Tibial nerve (tissue), 4 donors: ENCODE measurements around the gene FSTL4. TPM values are rescaled to one million over a fixed set of nuclear protein-coding genes. Genes with fewer than 3 reads are reported as not detected.

Source experiments
- DNase-seq, 2 donors: peaks; one replicate each; pipeline ENCODE4 v3.0.0-alpha.2; 2019; ENCODE audit warnings: low spot score in 2 of 2
- H3K27ac ChIP-seq, 4 donors: fragments of 200-600 bp; sonication (generic) in 3 of 4; one replicate each; pipeline ENCODE4 v1.5.1; 2017 to 2019; ENCODE audit warnings: mild to moderate bottlenecking in 1 of 4
- H3K27me3 ChIP-seq, 2 donors: fragments of 200-600 bp; sonication (generic) in 1 of 2; one replicate each; pipeline versions ENCODE4 v1.5.1 to v1.6.0; 2017 to 2019
- H3K36me3 ChIP-seq, 3 donors: fragments of 200-600 bp; sonication (generic); one replicate each; pipeline ENCODE4 v1.5.1; 2018 to 2019
- H3K4me1 ChIP-seq, 4 donors: fragments of 200-600 bp; sonication (generic) in 3 of 4; one replicate each; pipeline ENCODE4 v1.5.1; 2017 to 2019
- H3K4me3 ChIP-seq, 4 donors: fragments of 200-600 bp; sonication (generic) in 3 of 4; one replicate each; pipeline ENCODE4 v1.5.1; 2017 to 2019; ENCODE audit warnings: mild to moderate bottlenecking in 1 of 4, moderate library complexity in 1 of 4
- H3K9me3 ChIP-seq, 4 donors: fragments of 200-600 bp; sonication (generic) in 3 of 4; one replicate each; pipeline ENCODE4 v1.5.1; 2017 to 2019
- EP300 ChIP-seq, 2 donors: sonication (generic); formaldehyde crosslinking; IDR thresholded peaks; one replicate each; pipeline ENCODE4 v1.6.1; 2017; ENCODE audit warnings: antibody characterized with exemption in 2 of 2, mild to moderate bottlenecking in 1 of 2
- POLR2A ChIP-seq, 2 donors: fragments of 450-650 bp; IDR thresholded peaks; one replicate each; pipeline ENCODE4 v1.6.1; 2017; ENCODE audit warnings: antibody characterized with exemption in 2 of 2, mild to moderate bottlenecking in 2 of 2, moderate library complexity in 2 of 2
- WGBS, 2 donors: methylation state at CpG; one replicate each; pipeline ENCODE4 v1.1.5; 2018; 5-methylcytosine and 5-hydroxymethylcytosine counted together
- total RNA-seq, 4 donors: library from RNA; depleted of rRNA; stranded (reverse); fragments of >200 nt; gene quantifications; one replicate each; pipeline ENCODE4 v1.1.0, GENCODE V29; 2016
- TF ChIP-seq, protein P1 (sequence below), 5 experiments: fragments of 200-600 bp in 3 of 5; fragments of 450-650 bp in 2 of 5; sonication (generic) in 3 of 5; IDR thresholded peaks; one replicate each; pipeline ENCODE4 v1.5.1; 2016 to 2019; ENCODE audit warnings: antibody characterized with exemption in 5 of 5, mild to moderate bottlenecking in 3 of 5, moderate library complexity in 2 of 5

The FSTL4 gene
- total RNA-seq, 4 donors from 2014 or later = 0.22 TPM; not detected in 3

DNA sequence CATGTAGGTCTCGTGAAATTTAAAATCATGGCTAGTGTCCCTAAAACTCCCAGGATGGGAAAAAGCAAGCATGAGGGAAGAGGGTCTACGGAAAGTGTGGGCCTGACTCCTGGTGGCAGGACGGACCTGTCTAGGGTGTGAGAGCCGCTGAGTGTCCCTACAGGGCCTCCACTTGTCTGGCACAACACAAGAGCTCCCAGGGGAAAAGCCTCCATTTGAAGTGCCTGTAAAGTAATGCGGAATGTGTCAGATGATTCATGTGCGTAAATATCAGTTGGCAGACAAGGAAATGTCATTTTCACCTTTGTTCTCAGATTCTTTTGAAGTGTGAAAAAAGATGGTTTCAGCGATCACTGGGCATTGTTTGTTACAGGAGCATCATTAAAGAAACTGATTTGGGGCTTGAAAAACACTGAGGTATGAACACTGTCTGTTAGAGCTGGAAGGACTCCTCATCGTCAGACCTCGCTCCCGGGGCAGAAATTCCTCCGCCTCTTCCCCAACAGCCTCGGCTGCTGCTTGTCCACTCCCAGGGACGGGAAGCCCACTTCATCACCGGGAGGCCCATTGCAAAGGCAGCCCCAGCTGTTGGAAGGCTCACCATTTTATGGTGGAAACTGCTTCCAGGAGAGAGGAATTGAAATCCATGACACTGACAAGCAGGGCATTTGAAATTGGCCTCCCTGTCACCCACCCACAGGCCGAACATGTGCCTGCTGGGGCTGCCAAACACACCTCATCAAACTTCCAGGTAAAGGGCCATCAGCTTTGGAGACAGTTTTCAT is 240.8 kb downstream of the FSTL4 start:
- H3K36me3 ChIP-seq = no peaks in the 10 kb centered on the region
- no peak for DNase-seq
- H3K27ac ChIP-seq = no peak overlapping the region
- peaks cover 0 to 6% (median 0%) of the 10 kb centered on the region in 4 donors for H3K9me3 ChIP-seq
- TF ChIP-seq, protein P1, sequence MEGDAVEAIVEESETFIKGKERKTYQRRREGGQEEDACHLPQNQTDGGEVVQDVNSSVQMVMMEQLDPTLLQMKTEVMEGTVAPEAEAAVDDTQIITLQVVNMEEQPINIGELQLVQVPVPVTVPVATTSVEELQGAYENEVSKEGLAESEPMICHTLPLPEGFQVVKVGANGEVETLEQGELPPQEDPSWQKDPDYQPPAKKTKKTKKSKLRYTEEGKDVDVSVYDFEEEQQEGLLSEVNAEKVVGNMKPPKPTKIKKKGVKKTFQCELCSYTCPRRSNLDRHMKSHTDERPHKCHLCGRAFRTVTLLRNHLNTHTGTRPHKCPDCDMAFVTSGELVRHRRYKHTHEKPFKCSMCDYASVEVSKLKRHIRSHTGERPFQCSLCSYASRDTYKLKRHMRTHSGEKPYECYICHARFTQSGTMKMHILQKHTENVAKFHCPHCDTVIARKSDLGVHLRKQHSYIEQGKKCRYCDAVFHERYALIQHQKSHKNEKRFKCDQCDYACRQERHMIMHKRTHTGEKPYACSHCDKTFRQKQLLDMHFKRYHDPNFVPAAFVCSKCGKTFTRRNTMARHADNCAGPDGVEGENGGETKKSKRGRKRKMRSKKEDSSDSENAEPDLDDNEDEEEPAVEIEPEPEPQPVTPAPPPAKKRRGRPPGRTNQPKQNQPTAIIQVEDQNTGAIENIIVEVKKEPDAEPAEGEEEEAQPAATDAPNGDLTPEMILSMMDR (IDR thresholded peaks at IDR 0.05) = no peak
- TF ChIP-seq EP300 (IDR thresholded peaks at IDR 0.05) (no peak), POLR2A (IDR thresholded peaks at IDR 0.05) (no peak)
- no peak overlapping the region for H3K4me3 ChIP-seq
- peaks cover 0 to 8% (median 0%) of the 10 kb centered on the region in 4 donors for H3K4me1 ChIP-seq
- no peaks in the 10 kb centered on the region for H3K27me3 ChIP-seq
- 86 to 87% methylated on average over 15 of the region's 15 CpGs for WGBS, 2 donors

DNA sequence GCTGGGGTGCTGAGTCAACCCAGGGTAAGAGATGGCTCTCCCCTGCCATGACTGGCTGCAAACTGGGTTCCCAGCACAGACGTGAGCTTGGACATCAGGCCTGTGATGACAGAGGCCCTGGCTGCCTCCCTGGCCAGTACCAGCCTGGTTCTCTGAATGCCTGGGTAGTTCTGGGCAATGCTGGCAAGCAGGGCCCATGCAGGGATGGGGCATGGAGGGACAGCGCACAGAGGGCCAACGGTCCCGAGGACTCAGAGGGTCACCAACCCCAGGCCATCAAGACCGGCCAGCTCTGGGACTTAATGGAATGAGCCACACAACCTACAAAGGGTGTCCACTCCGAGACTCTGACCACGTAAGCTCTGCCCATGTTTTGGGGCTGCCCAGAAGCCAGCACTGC is 241.4 kb downstream of the FSTL4 start:
- no peaks in the 10 kb centered on the region for H3K27me3 ChIP-seq
- peaks cover 0 to under 1% (median 0%) of the 10 kb centered on the region in 4 donors for H3K9me3 ChIP-seq
- WGBS, 2 donors = 97% methylated on average over 6 to 7 of the region's 7 CpGs
- no peak overlapping the region for H3K27ac ChIP-seq
- no peak overlapping the region for H3K4me3 ChIP-seq
- no peaks in the 10 kb centered on the region for H3K36me3 ChIP-seq
- H3K4me1 ChIP-seq = peaks cover 0 to 8% (median 0%) of the 10 kb centered on the region in 4 donors
- TF ChIP-seq POLR2A (IDR thresholded peaks at IDR 0.05) (no peak), EP300 (IDR thresholded peaks at IDR 0.05) (no peak)
- TF ChIP-seq, protein P1 (IDR thresholded peaks at IDR 0.05) = no peak
- DNase-seq = no peak

DNA sequence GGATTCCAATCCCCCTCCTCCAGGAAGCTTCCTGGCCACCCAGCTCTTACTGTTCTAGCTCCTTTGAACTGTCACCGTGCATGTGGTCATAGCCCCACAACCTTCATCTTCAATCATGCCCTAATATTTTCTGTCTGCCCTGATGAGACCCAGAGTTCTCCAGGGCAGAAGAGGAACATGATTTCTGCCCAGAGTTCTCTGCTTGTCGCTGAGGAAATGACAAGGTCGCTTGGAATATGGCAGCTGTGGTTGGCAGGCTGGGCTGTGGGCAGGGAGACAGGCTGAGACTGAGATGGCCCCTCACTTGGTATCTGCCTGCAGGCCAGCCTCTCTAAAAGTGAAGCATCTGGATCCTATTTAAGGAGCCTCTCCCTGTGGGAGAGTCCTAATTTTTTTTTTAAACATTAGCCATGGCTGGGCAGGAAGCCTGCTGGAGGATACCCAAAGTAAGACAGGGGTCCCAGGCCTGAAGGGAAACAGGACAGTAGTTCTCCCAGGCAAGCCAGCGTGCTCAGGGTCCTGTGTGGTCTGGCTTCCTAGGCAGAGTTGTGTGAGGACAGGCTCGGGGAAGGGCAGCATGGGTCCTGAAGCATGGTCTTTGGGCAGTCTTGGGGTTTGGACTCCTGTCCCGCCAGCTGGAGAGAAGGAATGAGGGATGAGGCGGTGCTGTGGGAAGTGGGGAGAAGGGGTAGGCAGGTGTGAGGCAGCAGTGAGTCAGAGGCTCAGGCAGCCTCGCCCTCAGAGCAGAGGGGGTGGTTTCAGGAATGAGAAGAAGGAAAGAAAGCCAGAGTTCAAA is 242.1 kb downstream of the FSTL4 start:
- TF ChIP-seq, protein P1 (IDR thresholded peaks at IDR 0.05) = no peak
- TF ChIP-seq POLR2A (IDR thresholded peaks at IDR 0.05) (no peak), EP300 (IDR thresholded peaks at IDR 0.05) (no peak)
- no peak for DNase-seq
- peaks cover 0 to 8% (median 0%) of the 10 kb centered on the region in 4 donors for H3K4me1 ChIP-seq

DNA sequence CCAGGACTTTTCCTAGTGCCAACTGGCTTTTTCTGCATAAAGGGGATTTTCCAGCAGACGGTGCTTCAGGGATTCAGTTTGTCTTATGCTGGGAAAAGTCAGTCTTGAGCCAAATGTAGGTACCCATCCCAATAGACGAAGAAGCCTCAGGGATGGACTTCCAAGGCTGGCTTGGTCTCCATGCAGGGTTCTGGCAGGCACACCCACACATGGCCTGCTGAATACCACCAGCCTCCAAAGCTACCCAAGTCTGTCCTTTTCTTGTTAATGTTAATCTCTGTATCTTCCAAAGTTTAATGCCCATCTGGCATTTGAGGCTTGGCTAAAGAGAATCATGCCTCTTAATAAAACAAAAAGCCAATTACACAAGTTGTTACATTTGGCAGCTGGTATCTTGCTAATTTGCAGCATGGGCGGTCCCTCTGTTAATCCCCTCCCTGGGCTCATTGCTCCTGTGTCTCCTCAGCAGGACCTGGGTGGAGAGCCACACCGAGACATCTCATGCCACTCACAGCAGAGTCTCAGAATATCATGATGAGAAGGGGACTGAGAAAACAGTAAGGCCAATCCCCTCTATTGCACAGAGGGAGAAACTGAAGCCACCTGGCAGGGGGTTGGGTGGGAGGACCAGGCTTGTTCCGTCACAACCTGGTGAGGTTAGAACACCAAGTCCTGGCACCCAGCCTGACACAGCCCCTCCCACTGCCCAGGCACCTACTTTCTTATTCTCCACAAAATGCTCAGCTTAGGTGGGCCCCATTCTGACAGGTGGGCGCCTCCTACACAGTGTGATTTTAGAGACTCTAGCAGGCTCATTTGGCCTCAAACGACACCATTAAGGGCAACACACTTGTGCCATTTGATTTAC is 243.2 kb downstream of the FSTL4 start:
- Histone ChIP-seq H3K36me3 (no peaks in the 10 kb centered on the region), H3K27me3 (no peaks in the 10 kb centered on the region), H3K4me1 (peaks cover 0 to 8% (median 0%) of the 10 kb centered on the region in 4 donors), H3K9me3 (no peaks in the 10 kb centered on the region), H3K4me3 (no peak overlapping the region), H3K27ac (no peak overlapping the region)
- TF ChIP-seq EP300 (IDR thresholded peaks at IDR 0.05) = no peak
- TF ChIP-seq, protein P1 (IDR thresholded peaks at IDR 0.05) = no peak
- no peak for TF ChIP-seq POLR2A (IDR thresholded peaks at IDR 0.05)
- WGBS, 2 donors = 85% methylated on average over 7 of the region's 7 CpGs
- no peak for DNase-seq

More for the DNA sequence above, 242.1 kb downstream of the FSTL4 start:
- no peaks in the 10 kb centered on the region for H3K9me3 ChIP-seq
- H3K27me3 ChIP-seq = no peaks in the 10 kb centered on the region
- 65 to 77% methylated on average over 8 of the region's 8 CpGs for WGBS, 2 donors
- no peaks in the 10 kb centered on the region for H3K36me3 ChIP-seq
- H3K4me3 ChIP-seq = no peak overlapping the region
- H3K27ac ChIP-seq = no peak overlapping the region
